Kidney (tissue), 14 donors: Measurements from ENCODE around the gene SNN. TPM values are rescaled to one million over a fixed set of nuclear protein-coding genes. Genes with fewer than 3 reads are reported as not detected.

Experiments used
- DNase-seq, 5 donors: peaks; one replicate each; pipeline ENCODE4 v3.0.0-alpha.2; 2013 to 2020
- FAIRE-seq: peaks from 2 replicates; lab custom pipeline; 2012; peaks lifted over from hg19 to GRCh38; lab: Jason Lieb, UNC
- H3K27ac ChIP-seq, 2 donors: one replicate each; pipeline ENCODE4 v1.7.0; 2013; ENCODE audit warnings: low read depth in 2 of 2, low read length in 2 of 2, inconsistent platforms in 1 of 2
- H3K27me3 ChIP-seq: one replicate; pipeline ENCODE4 v1.7.1; 2013; ENCODE audit warnings: low read length, inconsistent platforms; ENCODE audit not compliant: control insufficient read depth, insufficient read depth
- H3K36me3 ChIP-seq, 3 donors: one replicate each; pipeline versions ENCODE4 v1.7.0 to v1.7.1; 2013; ENCODE audit warnings: low read length in 3 of 3, control low read depth in 1 of 3, inconsistent platforms in 1 of 3; ENCODE audit not compliant: insufficient read depth in 3 of 3, control insufficient read depth in 2 of 3
- H3K4me1 ChIP-seq, 3 donors: one replicate each; pipeline versions ENCODE4 v1.7.0 to v1.7.1; 2013; ENCODE audit warnings: low read length in 3 of 3, inconsistent platforms in 1 of 3, low read depth in 1 of 3; ENCODE audit not compliant: control insufficient read depth in 2 of 3, insufficient read depth in 2 of 3
- H3K4me3 ChIP-seq, 3 donors: one replicate each; pipeline versions ENCODE4 v1.7.0 to v1.8.1; 2013; ENCODE audit warnings: low read length in 3 of 3, control low read depth in 1 of 3, inconsistent platforms in 1 of 3
- H3K9ac ChIP-seq, 3 donors: one replicate each; pipeline versions ENCODE4 v1.7.0 to v1.7.1; 2013; ENCODE audit warnings: low read length in 3 of 3, control low read depth in 1 of 3, inconsistent platforms in 1 of 3
- H3K9me3 ChIP-seq, 3 donors: one replicate each; pipeline versions ENCODE4 v1.7.0 to v1.7.1; 2013; ENCODE audit warnings: low read length in 3 of 3, control low read depth in 1 of 3, inconsistent platforms in 1 of 3; ENCODE audit not compliant: control insufficient read depth in 2 of 3, insufficient read depth in 1 of 3
- CTCF ChIP-seq: IDR thresholded peaks from 3 replicates; pipeline ENCODE4 v1.5.1; 2012; ENCODE audit warnings: mild to moderate bottlenecking, moderate library complexity, borderline replicate concordance; ENCODE audit not compliant: insufficient read depth; ENCODE audit errors: extremely low read depth
- intact Hi-C: fragments of 100-400 bp; cut with DNase I; formaldehyde crosslinking; loops from one replicate; pipeline ENCODE4 v1.11.1; 2022
- polyA plus RNA-seq: library from polyadenylated mRNA; stranded (reverse); fragments of 350-450 nt; fragmentation: Illumina TruSeq; extraction: RNeasy Lipid Tissue Mini Kit (QIAGEN cat#74804); gene quantifications from one replicate; pipeline ENCODE4 v1.2.3, GENCODE V29; 2014; ENCODE audit warnings: low read depth, low replicate concordance; ENCODE audit not compliant: insufficient read depth
- total RNA-seq: library from RNA; stranded (reverse); fragmentation: NEBNext Ultra II Directional; extraction: Animal tissue kit (Norgen Biotek cat#: 25700); gene quantifications from one replicate; pipeline ENCODE4 v1.2.1, GENCODE V29; 2021
- donor health status: control.
- donor health status: control.
- donor health status: control.
- donor health status: control.
- donor health status: control.
- donor health status: DM: yes; HTN: yes; CAD: no.
- donor health status: Normal renal cell carcinoma (clear cell type).

The SNN gene
- total and polyA plus RNA-seq, 2 donors from 2014 or later: 16.6 to 21.9 TPM

GRCh38 chr16:11626657-11627291, 41.5 kb upstream of the SNN start:
- FAIRE-seq (no peak), DNase-seq (no peak)
- H3K9me3 ChIP-seq: no peaks in the 10 kb centered on the region
- no peaks in the 10 kb centered on the region for H3K27me3 ChIP-seq
- H3K36me3 ChIP-seq: no peaks in the 10 kb centered on the region
- no peak overlapping the region for H3K9ac ChIP-seq
- intact Hi-C loops: no loop called here
- peaks cover 0 to 7% (median under 1%) of the 10 kb centered on the region in 3 donors for H3K4me1 ChIP-seq
- H3K4me3 ChIP-seq: no peak overlapping the region
- no peak for TF ChIP-seq CTCF
- H3K27ac ChIP-seq: no peak overlapping the region

- Histone ChIP-seq H3K36me3 (no peaks in the 10 kb centered on the region), H3K9me3 (no peaks in the 10 kb centered on the region), H3K4me1 (peaks cover 2 to 6% (median 2%) of the 10 kb centered on the region in 3 donors), H3K27ac (no peak overlapping the region), H3K9ac (no peak overlapping the region), H3K27me3 (no peaks in the 10 kb centered on the region), H3K4me3 (no peak overlapping the region)
- FAIRE-seq (no peak), DNase-seq (no peak)
- no peak for TF ChIP-seq CTCF
- intact Hi-C loops: no loop called here
Measured at GRCh38 chr16:11627292-11627663, 41.0 kb upstream of the SNN start.

GRCh38 chr16:11627822-11628457, 40.3 kb upstream of the SNN start:
- intact Hi-C loops: no loop called here
- no peak for DNase-seq
- FAIRE-seq: no peak
- Histone ChIP-seq H3K36me3 (no peaks in the 10 kb centered on the region), H3K9ac (no peak overlapping the region), H3K4me3 (no peak overlapping the region), H3K27ac (no peak overlapping the region), H3K9me3 (no peaks in the 10 kb centered on the region), H3K27me3 (no peaks in the 10 kb centered on the region), H3K4me1 (peaks cover 3 to 12% (median 9%) of the 10 kb centered on the region in 3 donors)
- TF ChIP-seq CTCF: no peak
